ENCODE measurements around the gene PLEKHH1.

- no peak for TF ChIP-seq CTCF (IDR thresholded peaks at IDR 0.05)
- no peak for TF ChIP-seq POLR2AphosphoS5 (IDR thresholded peaks at IDR 0.05)
- TF ChIP-seq POLR2A (IDR thresholded peaks at IDR 0.05) = no peak
- TF ChIP-seq EP300 (IDR thresholded peaks at IDR 0.05) = no peak
Observed at GRCh38 chr14:67492538-67492937, 40.6 kb upstream of the PLEKHH1 start.
